SK-N-MC (cell line): ENCODE results near the gene OR1D5.

Experiments
- EZH2 ChIP-seq: fragments of 200-600 bp; sonication (generic); IDR thresholded peaks from one replicate; pipeline ENCODE4 v1.6.1; 2017; ENCODE audit warnings: antibody characterized with exemption
- POLR2AphosphoS5 ChIP-seq: IDR thresholded peaks from 2 replicates; pipeline ENCODE4 v1.6.1; 2012; ENCODE audit warnings: mild to moderate bottlenecking, low read depth, low read length, borderline replicate concordance

DNA sequence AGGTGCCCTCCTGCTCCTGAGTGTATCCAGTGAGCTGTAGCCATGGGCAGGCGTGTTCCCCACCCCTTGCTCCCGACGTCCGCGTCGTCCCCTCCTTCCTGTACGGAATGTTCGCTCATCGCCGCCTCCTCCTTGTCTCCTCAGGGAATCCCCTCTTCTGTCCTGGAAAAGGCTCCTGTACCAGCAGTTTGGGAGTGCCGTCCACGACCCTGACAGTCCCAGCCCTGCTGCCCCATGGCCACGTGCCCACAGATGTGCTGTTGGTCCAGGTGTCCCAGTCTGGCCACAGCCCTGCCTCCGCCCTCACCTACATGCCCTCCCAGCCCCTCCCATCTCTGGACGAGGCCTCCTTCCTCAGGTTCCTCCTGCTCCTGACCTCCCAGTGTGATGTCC is 30.2 kb downstream of the OR1D5 start:
- no peak for TF ChIP-seq POLR2AphosphoS5
- TF ChIP-seq EZH2: no peak
